Stimulated activated naive CD8-positive, alpha-beta T cell treated with anti-CD3 and anti-CD28 coated beads, Interleukin-15, Interleukin-2, amounts not matched to agents 100 ng/mL and 50 ng/mL, for 24 hours (primary cell): ENCODE measurements around the gene MTPN.

Experiments
- H3K27ac Mint-ChIP-seq: one replicate; pipeline ENCODE4 v1.8.0; 2021; ENCODE audit warnings: mild to moderate bottlenecking, mixed read lengths
- H3K27me3 Mint-ChIP-seq: one replicate; pipeline ENCODE4 v1.8.0; 2021; ENCODE audit warnings: mixed read lengths
- H3K36me3 Mint-ChIP-seq: one replicate; pipeline ENCODE4 v1.8.0; 2021; ENCODE audit warnings: low read depth, mixed read lengths
- H3K4me1 Mint-ChIP-seq: one replicate; pipeline ENCODE4 v1.8.0; 2021; ENCODE audit warnings: low read depth, mixed read lengths
- H3K4me3 Mint-ChIP-seq: one replicate; pipeline ENCODE4 v1.8.0; 2021; ENCODE audit warnings: mild to moderate bottlenecking, mixed read lengths
- H3K9me3 Mint-ChIP-seq: one replicate; pipeline ENCODE4 v1.8.0; 2021; ENCODE audit warnings: mixed read lengths

Gene MTPN, protein sequence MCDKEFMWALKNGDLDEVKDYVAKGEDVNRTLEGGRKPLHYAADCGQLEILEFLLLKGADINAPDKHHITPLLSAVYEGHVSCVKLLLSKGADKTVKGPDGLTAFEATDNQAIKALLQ

GRCh38 chr7:135977007-135977741, at the start of gene MTPN:
Gene MTPN, minus strand, starts transcription at chr7:135977359. Its CDS starts 259 bp downstream, at chr7:135977100.
- no peaks in the 10 kb centered on the region for H3K27me3 Mint-ChIP-seq
- no peaks in the 10 kb centered on the region for H3K9me3 Mint-ChIP-seq
- peak within 1 kb of the TSS; percentile 98 for H3K27ac Mint-ChIP-seq

DNA sequence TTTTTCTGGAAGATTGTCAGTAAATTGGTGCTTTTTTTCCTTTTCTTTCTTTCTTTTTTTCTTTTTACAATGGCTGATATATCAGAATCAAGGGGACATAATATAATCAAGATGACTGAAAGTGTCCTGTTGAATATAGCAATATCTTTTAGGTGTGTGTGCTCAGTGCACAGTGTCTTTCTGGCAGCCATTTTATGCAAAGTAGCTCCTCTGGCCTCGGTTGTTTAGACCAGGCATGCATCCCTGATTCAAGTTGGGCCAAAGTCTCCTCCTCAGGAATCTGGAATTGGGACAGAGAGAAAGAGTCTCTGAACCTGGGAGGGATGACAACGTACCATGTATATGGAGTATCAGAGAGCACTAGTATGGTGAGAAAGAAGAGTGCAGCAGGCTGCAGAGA, 49.0 kb upstream of the MTPN start:
- no peak overlapping the region for H3K4me3 Mint-ChIP-seq
- H3K36me3 Mint-ChIP-seq: peaks cover 11% of the 10 kb centered on the region
- no peaks in the 10 kb centered on the region for H3K9me3 Mint-ChIP-seq
- no peak overlapping the region for H3K27ac Mint-ChIP-seq
- H3K27me3 Mint-ChIP-seq: no peaks in the 10 kb centered on the region
- H3K4me1 Mint-ChIP-seq: peaks cover 17% of the 10 kb centered on the region

More at GRCh38 chr7:135977007-135977741, at the start of gene MTPN:
- peaks cover 85% of the 10 kb centered on the region for H3K4me1 Mint-ChIP-seq
- H3K4me3 Mint-ChIP-seq: peak within 1 kb of the TSS; percentile 98
- peaks cover 15% of the 10 kb centered on the region for H3K36me3 Mint-ChIP-seq

DNA sequence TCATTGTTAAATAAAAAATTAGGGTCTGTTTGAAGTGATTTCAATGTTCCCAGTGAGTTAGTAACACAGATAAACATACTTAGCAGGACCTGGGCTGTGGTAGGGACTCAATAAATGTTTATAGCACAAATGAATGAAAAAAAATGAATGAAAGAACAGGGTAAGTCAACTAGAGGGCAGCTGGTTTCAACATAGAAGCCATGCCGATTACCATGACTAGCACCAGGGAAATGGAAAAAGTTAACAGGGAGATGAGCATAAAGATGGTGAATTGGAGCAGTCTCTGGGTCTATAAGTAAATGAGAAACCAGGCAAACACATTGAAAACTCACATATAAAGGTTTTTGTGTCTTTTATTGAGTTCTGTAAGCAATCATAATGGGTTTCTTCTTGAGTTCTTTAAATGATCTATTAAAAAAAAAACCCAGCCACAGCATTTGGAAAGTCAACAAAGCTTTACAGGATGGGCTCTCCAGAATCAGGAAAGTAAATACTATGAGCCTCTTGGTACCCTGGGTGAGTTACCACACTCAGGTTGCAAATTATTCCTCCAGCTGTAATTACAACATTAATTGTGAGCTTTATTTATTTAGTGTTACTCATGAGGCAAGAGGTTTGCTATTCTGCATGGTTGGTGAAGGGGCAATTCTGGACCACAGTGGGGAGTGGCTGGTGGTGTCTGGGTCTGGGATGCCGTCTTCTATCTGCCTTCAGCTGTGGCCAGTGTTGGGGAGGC, 46.1 kb upstream of the MTPN start:
- Mint-ChIP-seq H3K4me3 (no peak overlapping the region), H3K4me1 (peaks cover 6% of the 10 kb centered on the region), H3K36me3 (peaks cover 11% of the 10 kb centered on the region), H3K9me3 (no peaks in the 10 kb centered on the region), H3K27me3 (peaks cover 4% of the 10 kb centered on the region), H3K27ac (no peak overlapping the region)

DNA sequence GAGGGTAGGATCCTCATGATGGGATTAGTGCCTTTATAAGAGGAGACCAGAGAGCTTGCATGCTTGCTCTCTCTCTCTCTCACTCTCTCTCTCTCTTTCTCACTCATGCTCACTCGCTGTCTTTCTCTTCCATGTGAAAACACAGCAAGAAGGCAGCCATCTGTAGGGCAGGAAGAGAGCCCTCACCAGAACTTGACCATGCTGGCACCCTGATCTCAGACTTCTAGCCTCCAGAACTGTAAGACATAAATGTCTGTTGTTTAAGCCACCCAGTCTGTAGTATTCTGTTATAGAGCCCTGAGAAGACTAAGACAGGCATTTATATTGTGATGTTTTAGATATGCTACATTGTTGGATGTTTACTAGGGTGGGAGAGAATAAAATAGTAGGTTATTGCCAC, 43.4 kb upstream of the MTPN start:
- Mint-ChIP-seq H3K27me3 (peaks cover 7% of the 10 kb centered on the region), H3K27ac (no peak overlapping the region), H3K4me3 (no peak overlapping the region), H3K9me3 (no peaks in the 10 kb centered on the region), H3K36me3 (no peaks in the 10 kb centered on the region), H3K4me1 (peaks cover 22% of the 10 kb centered on the region)

DNA sequence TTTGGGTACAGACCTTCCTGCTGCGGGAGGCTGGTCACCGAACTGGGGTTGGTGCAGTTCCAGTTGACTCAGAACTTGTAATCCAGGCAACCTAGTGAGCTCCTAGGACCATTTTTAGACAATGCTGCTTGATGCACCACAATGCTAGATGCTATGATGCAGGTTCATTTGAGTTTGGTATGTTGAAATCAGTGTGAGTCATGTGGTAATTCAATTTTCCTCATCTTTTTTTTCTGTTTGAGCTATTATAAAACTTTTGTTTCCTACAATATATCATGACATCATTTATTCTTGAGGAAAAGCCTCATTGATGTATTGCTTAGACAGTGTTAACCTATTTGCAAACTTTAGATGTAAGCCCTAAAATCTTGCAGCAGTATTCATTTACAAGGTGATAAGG, 40.9 kb upstream of the MTPN start:
- no peaks in the 10 kb centered on the region for H3K9me3 Mint-ChIP-seq
- peaks cover 22% of the 10 kb centered on the region for H3K4me1 Mint-ChIP-seq
- H3K4me3 Mint-ChIP-seq: no peak overlapping the region
- H3K27ac Mint-ChIP-seq: no peak overlapping the region
- peaks cover 20% of the 10 kb centered on the region for H3K27me3 Mint-ChIP-seq
- no peaks in the 10 kb centered on the region for H3K36me3 Mint-ChIP-seq

DNA sequence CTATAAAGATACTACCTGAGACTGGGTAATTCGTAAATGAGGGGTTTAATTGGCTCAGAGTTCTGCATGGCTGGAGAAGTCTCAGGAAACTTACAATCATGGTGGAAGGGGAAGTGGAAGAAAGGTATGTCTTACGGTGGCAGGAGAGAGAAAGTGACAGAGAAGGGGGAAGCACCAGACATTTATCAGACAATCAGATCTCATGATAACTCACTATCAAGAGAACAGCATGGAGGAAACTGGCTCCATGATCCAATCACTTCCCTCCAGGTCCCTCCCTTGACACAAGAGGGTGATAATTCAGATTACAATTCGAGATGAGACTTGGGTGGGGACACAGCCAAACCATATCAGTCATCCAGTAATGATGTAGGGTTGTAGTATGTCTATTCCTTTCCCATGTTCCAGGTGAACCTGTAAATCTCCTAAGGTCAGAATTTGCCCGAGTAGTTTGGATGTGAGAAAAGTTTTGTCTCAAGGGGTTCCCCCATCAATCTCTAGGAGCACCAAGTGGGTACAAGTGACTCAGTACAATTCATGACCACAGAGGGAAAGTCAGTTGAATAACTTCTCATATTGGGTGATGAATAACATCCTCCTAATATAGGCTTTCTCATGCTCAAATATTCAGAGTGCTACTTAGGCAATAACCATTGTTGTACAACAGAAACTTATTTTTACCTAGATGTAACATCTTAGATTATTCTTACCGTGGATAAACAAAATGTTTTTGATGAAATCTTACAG, 39.7 kb upstream of the MTPN start:
- Mint-ChIP-seq H3K9me3 (no peaks in the 10 kb centered on the region), H3K27me3 (peaks cover 25% of the 10 kb centered on the region), H3K27ac (peak overlapping the region; percentile 32), H3K4me3 (no peak overlapping the region), H3K4me1 (peaks cover 28% of the 10 kb centered on the region), H3K36me3 (no peaks in the 10 kb centered on the region)

DNA sequence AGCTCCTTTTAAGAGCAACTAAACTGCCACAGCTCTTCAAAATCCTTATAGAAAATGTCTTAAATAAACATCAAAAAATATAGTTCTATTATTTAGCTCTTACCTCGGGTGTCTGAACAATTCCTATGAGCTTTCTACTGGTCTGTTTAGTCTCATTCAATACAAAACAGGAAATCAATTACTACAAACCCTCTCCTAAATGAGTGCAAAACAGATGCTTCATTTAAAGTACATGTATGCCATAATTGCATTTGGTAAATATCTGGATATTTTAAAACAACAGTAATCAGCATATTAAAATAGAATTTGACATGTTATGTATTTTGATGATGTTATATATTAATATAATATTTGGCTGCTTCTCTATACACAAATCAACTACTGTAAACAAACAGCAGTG, 38.5 kb upstream of the MTPN start:
- Mint-ChIP-seq H3K36me3 (no peaks in the 10 kb centered on the region), H3K4me3 (no peak overlapping the region), H3K27me3 (peaks cover 25% of the 10 kb centered on the region), H3K9me3 (no peaks in the 10 kb centered on the region), H3K27ac (no peak overlapping the region), H3K4me1 (peaks cover 28% of the 10 kb centered on the region)

DNA sequence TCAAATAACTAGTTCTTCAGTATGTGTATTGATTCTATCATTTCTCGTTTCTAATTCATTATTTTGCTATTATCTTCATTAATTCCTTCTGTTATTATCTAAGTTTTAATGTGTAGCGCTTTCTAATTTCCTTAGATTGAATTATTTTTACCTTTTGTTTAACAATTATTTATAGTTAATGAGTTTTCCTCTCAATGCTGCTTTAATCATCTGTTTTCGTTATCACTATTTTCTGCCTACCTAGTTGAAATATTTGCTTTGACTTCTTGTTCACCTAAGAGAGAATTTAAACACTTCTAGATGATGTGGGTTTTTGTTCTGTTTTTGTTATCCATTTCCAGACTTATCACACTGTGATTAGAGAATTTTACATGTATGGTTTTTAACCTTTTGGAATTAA, 37.5 kb upstream of the MTPN start:
- Mint-ChIP-seq H3K27me3 (peaks cover 25% of the 10 kb centered on the region), H3K36me3 (no peaks in the 10 kb centered on the region), H3K27ac (no peak overlapping the region), H3K4me3 (no peak overlapping the region), H3K9me3 (no peaks in the 10 kb centered on the region), H3K4me1 (peaks cover 28% of the 10 kb centered on the region)

- H3K4me3 Mint-ChIP-seq: no peak overlapping the region
- H3K27ac Mint-ChIP-seq: no peak overlapping the region
- peaks cover 21% of the 10 kb centered on the region for H3K27me3 Mint-ChIP-seq
- H3K9me3 Mint-ChIP-seq: no peaks in the 10 kb centered on the region
- H3K36me3 Mint-ChIP-seq: no peaks in the 10 kb centered on the region
- H3K4me1 Mint-ChIP-seq: peaks cover 15% of the 10 kb centered on the region
Observed at GRCh38 chr7:136012238-136012637, 35.1 kb upstream of the MTPN start.

DNA sequence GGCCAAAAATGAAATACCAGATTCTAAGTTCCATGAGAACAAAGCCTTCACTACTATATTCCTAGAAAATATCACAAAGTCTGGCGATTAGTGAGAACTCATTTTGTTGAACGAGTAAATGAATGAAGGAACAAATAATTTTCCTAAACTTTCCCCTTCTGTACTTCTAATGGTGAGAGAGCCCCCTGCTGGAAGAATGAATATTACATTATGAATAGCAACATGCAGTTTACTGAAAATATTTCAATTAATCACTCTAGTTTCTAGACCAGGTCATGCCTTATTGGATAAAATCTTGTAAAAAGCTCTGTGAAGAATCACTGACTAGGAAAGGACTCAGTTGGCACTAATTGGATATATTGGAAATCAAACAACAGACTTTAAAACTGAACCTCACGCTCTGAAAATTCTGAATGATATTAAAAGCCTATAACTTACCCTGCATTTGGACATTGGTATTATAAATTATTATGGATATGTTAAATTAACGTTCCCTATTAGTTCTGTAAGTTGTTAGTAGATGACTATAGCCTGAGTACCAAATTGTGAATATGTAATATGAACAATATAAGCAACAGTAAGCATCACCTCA, 32.4 kb upstream of the MTPN start:
- Mint-ChIP-seq H3K9me3 (peaks cover 3% of the 10 kb centered on the region), H3K27me3 (peaks cover 12% of the 10 kb centered on the region), H3K27ac (no peak overlapping the region), H3K4me1 (peaks cover 6% of the 10 kb centered on the region), H3K4me3 (no peak overlapping the region), H3K36me3 (no peaks in the 10 kb centered on the region)

DNA sequence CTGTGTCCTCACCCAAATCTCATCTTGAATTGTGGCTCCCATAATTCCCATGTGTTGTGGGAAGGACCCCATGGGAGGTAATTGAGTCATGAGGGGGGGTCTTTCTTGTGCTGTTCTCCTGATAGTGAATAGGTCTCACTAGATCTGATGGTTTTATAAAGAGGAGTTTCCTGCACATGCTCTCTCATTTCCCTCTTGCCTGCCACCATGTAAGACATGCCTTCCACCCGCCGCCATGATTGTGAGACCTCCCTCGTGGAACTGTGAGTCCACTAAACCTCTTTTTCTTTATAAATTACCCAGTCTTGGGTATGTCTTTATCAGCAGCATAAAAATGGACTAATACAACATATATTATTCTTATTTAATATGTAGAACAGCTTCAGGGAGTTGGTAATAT, 29.0 kb upstream of the MTPN start:
- no peaks in the 10 kb centered on the region for H3K27me3 Mint-ChIP-seq
- no peak overlapping the region for H3K4me3 Mint-ChIP-seq
- no peak overlapping the region for H3K27ac Mint-ChIP-seq
- H3K9me3 Mint-ChIP-seq: peaks cover 3% of the 10 kb centered on the region
- no peaks in the 10 kb centered on the region for H3K36me3 Mint-ChIP-seq
- H3K4me1 Mint-ChIP-seq: no peaks in the 10 kb centered on the region

DNA sequence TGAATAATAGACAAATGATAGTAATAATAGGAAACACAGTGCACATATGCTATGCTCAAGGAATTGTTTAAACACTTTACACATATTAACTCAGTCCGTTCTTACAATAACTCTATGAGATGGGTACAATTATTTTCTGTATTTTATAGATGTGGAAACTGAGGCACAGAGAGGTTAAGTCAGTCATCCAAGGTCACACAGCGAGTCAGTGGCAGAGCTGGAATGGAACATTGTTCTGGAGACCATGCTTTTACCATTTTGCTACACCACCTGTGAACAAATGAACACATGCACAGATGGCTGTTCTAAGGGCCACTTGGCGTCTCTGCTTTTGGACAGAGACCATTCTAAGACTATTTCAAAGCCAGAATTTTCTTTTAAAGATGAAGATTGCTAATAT, 26.9 kb upstream of the MTPN start:
- H3K9me3 Mint-ChIP-seq: peaks cover 7% of the 10 kb centered on the region
- H3K4me3 Mint-ChIP-seq: no peak overlapping the region
- H3K27me3 Mint-ChIP-seq: no peaks in the 10 kb centered on the region
- H3K27ac Mint-ChIP-seq: no peak overlapping the region
- no peaks in the 10 kb centered on the region for H3K4me1 Mint-ChIP-seq
- H3K36me3 Mint-ChIP-seq: no peaks in the 10 kb centered on the region

- Mint-ChIP-seq H3K27ac (no peak overlapping the region), H3K27me3 (no peaks in the 10 kb centered on the region), H3K36me3 (no peaks in the 10 kb centered on the region), H3K4me3 (no peak overlapping the region), H3K9me3 (peaks cover 7% of the 10 kb centered on the region), H3K4me1 (no peaks in the 10 kb centered on the region)
Observed at GRCh38 chr7:136002802-136003201, 25.6 kb upstream of the MTPN start.

- peaks cover 3% of the 10 kb centered on the region for H3K9me3 Mint-ChIP-seq
- no peaks in the 10 kb centered on the region for H3K36me3 Mint-ChIP-seq
- H3K27me3 Mint-ChIP-seq: no peaks in the 10 kb centered on the region
- no peak overlapping the region for H3K27ac Mint-ChIP-seq
- no peak overlapping the region for H3K4me3 Mint-ChIP-seq
- H3K4me1 Mint-ChIP-seq: no peaks in the 10 kb centered on the region
Observed at GRCh38 chr7:136000288-136000913, 23.2 kb upstream of the MTPN start.
